Left cardiac atrium (tissue), 4 donors: Measurements from ENCODE around the gene ZNF891. TPM values are rescaled to one million over a fixed set of nuclear protein-coding genes. Genes with fewer than 3 reads are reported as not detected.

Source experiments
- ATAC-seq, 2 donors: fragments of 200-7000 bp; cut with Tn5 transposase; one replicate each; pipeline ENCODE4 v1.9.1; 2020; ENCODE audit warnings: mild to moderate bottlenecking in 2 of 2, moderate library complexity in 2 of 2
- DNase-seq: peaks from one replicate; pipeline ENCODE4 v3.0.0-alpha.2; 2020
- intact Hi-C, 2 donors: fragments of 100-400 bp; cut with DNase I; formaldehyde crosslinking; loops; one replicate each; pipeline versions ENCODE4 v1.14.1 to v1.15.1; 2022 to 2023
- total RNA-seq, 2 donors: library from RNA; stranded (reverse); fragmentation: NEBNext Ultra II Directional; extraction: Animal tissue kit (Norgen Biotek cat#: 25700); gene quantifications; one replicate each; pipeline ENCODE4 v1.2.1, GENCODE V29; 2021
- donor health status: DM: no; HTN: yes; CAD: no.
- donor health status: DM: no; HTN: yes; CAD: no; lungs with severe emphysema.
- donor health status: DM: yes; HTN: yes; CAD: no.
- donor health status: Dilated cardiomyopathy.

Gene ZNF891
- total RNA-seq, 2 donors from 2014 or later: 1.2 to 1.3 TPM

- intact Hi-C loops: loop anchor here in 1 of 2 donors (2.0 kb wide), 2 partner anchors 43 to 51 kb away; partner anchors contain the start of genes ZNF10, ZNF84 and ZNF891
- DNase-seq (peak; percentile 99), ATAC-seq (peak; percentile 94 to 97)
These were observed 50.1 kb downstream of the ZNF891 start for GRCh38 chr12:133080026-133080367.

GRCh38 chr12:133073836-133074235 is 56.2 kb downstream of the ZNF891 start:
- no peak for DNase-seq
- intact Hi-C loops: no loop called here
- no peak for ATAC-seq

GRCh38 chr12:133063556-133063955 is 66.5 kb downstream of the ZNF891 start:
- intact Hi-C loops: no loop called here
- DNase-seq: no peak

GRCh38 chr12:133061954-133062353 is 68.1 kb downstream of the ZNF891 start:
- ATAC-seq (no peak), DNase-seq (no peak)
- intact Hi-C loops: no loop called here

More at GRCh38 chr12:133063556-133063955, 66.5 kb downstream of the ZNF891 start:
- ATAC-seq: no peak

GRCh38 chr12:133058203-133059113 is 71.6 kb downstream of the ZNF891 start:
- DNase-seq (no peak), ATAC-seq (no peak)
- intact Hi-C loops: loop anchor here in 1 of 2 donors (5.0 kb wide), 1 partner anchor 59 kb away; no protein-coding TSS in a partner anchor

GRCh38 chr12:133057446-133057845 is 72.6 kb downstream of the ZNF891 start:
- ATAC-seq (no peak), DNase-seq (no peak)
- intact Hi-C loops: loop anchor here in 1 of 2 donors (5.0 kb wide), 1 partner anchor 60 kb away; no protein-coding TSS in a partner anchor

Other genes with a start within 250 kb of the ZNF891 start
- 10 to 100 TPM; 17.1 to 21.7 TPM for gene CHFR, start 242.7 kb downstream of the ZNF891 start, total RNA-seq
- gene ZNF605, start 174.0 kb downstream of the ZNF891 start, total RNA-seq: 10 to 100 TPM; 12.4 to 14.0 TPM
- 1 to 10 TPM; 5.0 to 6.1 TPM for gene ZNF26, start 143.9 kb downstream of the ZNF891 start, total RNA-seq
- 10 to 100 TPM; 15.5 to 18.3 TPM for gene ZNF84, start 92.8 kb downstream of the ZNF891 start, total RNA-seq
- 10 to 100 TPM in 1 of 2 donors, 1 to 10 TPM in 1; 7.4 to 10.6 TPM for gene ZNF140, start 49.4 kb downstream of the ZNF891 start, total RNA-seq
- 10 to 100 TPM in 1 of 2 donors, 1 to 10 TPM in 1; 5.8 to 10.2 TPM for gene ZNF10, start 353 bp upstream of the ZNF891 start, total RNA-seq
- gene ZNF268, start 51.2 kb upstream of the ZNF891 start, total RNA-seq: 10 to 100 TPM; 10.4 to 12.4 TPM
- not detected for gene ANHX, start 105.6 kb upstream of the ZNF891 start, total RNA-seq